ENCODE results near the gene ACBD6. TPM values are rescaled to one million over a fixed set of nuclear protein-coding genes. Genes with fewer than 3 reads are reported as not detected.

The ACBD6 gene
- total RNA-seq, 1 donor from 2014 or later, result 43.4 TPM

DNA sequence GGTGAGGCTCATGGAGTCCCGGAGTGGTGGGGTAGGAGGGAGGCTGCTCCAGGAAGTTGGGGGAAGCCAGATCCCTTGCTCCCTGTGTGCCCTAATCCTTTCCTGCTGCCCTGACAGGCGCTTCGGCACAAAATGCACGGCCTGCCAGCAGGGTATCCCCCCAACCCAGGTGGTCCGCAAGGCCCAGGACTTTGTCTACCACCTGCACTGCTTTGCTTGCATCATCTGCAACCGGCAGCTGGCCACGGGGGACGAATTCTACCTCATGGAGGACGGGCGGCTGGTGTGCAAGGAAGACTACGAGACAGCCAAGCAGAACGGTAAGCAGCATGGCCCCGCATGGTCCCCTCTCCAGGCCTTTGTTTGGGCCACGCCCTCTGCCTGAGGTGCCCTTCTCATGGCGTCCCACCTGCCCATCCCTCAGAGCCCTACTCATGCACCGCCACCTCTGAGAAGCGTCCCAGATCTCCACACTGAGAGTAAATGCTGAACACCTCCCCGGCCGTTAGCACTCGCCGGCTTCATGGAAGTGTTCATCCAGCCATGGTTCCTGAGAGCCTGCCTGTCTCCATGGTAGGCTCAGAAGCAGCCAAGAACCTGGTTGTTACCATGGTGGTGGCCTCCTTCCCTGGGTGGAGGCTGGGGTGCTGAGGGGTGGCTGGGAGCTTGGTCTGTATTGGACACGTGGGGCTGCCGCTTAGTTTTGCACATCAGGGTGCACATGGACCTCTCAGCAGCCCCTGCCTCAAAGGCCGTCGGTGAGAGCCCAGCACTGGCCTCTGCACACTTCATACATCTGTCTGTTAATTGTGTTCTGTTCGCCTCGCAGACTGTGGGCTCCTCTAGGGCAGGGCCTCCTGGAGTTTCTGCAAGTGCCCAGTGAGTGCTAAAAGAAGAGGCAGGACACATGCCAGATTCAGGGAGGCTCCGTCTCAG lies 235.8 kb downstream of the ACBD6 start:
- Histone ChIP-seq H3K36me3 (ENCODE audit: insufficient read depth, low read length) (no peaks in the 10 kb centered on the region), H3K79me2 (ENCODE audit: insufficient read depth, low read length) (no peaks in the 10 kb centered on the region), H3K9ac (ENCODE audit: low read length) (no peak overlapping the region), H3K4me2 (ENCODE audit: low read length) (no peak overlapping the region), H3K4me1 (ENCODE audit: insufficient read depth, low read length) (peaks cover 11% of the 10 kb centered on the region), H3K27me3 (ENCODE audit: insufficient read depth, low read length) (no peaks in the 10 kb centered on the region), H3K9me3 (ENCODE audit: insufficient read depth, low read depth, low read length) (no peaks in the 10 kb centered on the region), H3K4me3 (ENCODE audit: insufficient read depth, low read depth, low read length) (no peak overlapping the region), H4K20me1 (ENCODE audit: insufficient read depth, low read length) (peaks cover 8% of the 10 kb centered on the region), H3K27ac (ENCODE audit: low read depth, low read length) (no peak overlapping the region), H2AFZ (ENCODE audit: low read depth, low read length) (no peak overlapping the region)
- no peak for TF ChIP-seq EZH2 (IDR thresholded peaks at IDR 0.05; ENCODE audit: insufficient read depth, low read length)
- TF ChIP-seq, protein P1, sequence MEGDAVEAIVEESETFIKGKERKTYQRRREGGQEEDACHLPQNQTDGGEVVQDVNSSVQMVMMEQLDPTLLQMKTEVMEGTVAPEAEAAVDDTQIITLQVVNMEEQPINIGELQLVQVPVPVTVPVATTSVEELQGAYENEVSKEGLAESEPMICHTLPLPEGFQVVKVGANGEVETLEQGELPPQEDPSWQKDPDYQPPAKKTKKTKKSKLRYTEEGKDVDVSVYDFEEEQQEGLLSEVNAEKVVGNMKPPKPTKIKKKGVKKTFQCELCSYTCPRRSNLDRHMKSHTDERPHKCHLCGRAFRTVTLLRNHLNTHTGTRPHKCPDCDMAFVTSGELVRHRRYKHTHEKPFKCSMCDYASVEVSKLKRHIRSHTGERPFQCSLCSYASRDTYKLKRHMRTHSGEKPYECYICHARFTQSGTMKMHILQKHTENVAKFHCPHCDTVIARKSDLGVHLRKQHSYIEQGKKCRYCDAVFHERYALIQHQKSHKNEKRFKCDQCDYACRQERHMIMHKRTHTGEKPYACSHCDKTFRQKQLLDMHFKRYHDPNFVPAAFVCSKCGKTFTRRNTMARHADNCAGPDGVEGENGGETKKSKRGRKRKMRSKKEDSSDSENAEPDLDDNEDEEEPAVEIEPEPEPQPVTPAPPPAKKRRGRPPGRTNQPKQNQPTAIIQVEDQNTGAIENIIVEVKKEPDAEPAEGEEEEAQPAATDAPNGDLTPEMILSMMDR (IDR thresholded peaks at IDR 0.05; ENCODE audit: insufficient read depth, low read depth, low read length), result no peak
- H3K9me3 Mint-ChIP-seq (ENCODE audit: unreplicated experiment), result no peaks in the 10 kb centered on the region
- H3K4me3 Mint-ChIP-seq (ENCODE audit: unreplicated experiment), result no peak overlapping the region
- H3K4me1 Mint-ChIP-seq (ENCODE audit: low read depth, unreplicated experiment), result peaks cover 23% of the 10 kb centered on the region
- H3K27ac Mint-ChIP-seq (ENCODE audit: unreplicated experiment), result no peak overlapping the region
- H3K36me3 Mint-ChIP-seq (ENCODE audit: low read depth, unreplicated experiment), result peaks cover 9% of the 10 kb centered on the region
- no peak for FAIRE-seq
- peaks cover 16% of the 10 kb centered on the region for H3K27me3 Mint-ChIP-seq (ENCODE audit: low read depth, unreplicated experiment)
- no peak for DNase-seq (ENCODE audit: low read depth)

DNA sequence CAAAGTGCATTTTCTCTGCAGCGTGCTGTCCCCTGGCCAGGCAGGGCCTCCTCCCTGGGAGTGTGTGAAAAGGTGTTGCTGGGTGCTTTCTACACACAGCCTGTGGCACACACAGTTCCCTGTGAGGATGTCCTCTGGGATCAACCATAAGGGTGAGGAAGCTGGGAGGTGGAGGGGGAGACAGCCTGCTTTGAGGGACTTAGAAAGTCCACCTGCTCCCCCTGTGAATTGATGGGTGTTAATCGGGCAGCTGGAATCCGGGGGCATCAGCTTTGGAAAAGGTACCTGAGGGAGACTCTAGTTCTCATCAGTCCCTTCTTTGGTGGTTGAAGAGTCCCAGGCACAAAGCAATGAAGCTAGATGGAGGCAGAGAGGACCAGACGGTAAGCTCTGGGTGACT lies 236.5 kb downstream of the ACBD6 start:
- peaks cover 22% of the 10 kb centered on the region for H3K27me3 Mint-ChIP-seq (ENCODE audit: low read depth, unreplicated experiment)
- Histone ChIP-seq H2AFZ (ENCODE audit: low read depth, low read length) (no peak overlapping the region), H3K27me3 (ENCODE audit: insufficient read depth, low read length) (no peaks in the 10 kb centered on the region), H3K9me3 (ENCODE audit: insufficient read depth, low read depth, low read length) (no peaks in the 10 kb centered on the region), H3K36me3 (ENCODE audit: insufficient read depth, low read length) (no peaks in the 10 kb centered on the region), H3K4me2 (ENCODE audit: low read length) (no peak overlapping the region), H3K79me2 (ENCODE audit: insufficient read depth, low read length) (no peaks in the 10 kb centered on the region), H3K4me1 (ENCODE audit: insufficient read depth, low read length) (peaks cover 5% of the 10 kb centered on the region), H3K9ac (ENCODE audit: low read length) (no peak overlapping the region), H4K20me1 (ENCODE audit: insufficient read depth, low read length) (peaks cover 5% of the 10 kb centered on the region), H3K27ac (ENCODE audit: low read depth, low read length) (no peak overlapping the region), H3K4me3 (ENCODE audit: insufficient read depth, low read depth, low read length) (no peak overlapping the region)
- no peak for TF ChIP-seq EZH2 (IDR thresholded peaks at IDR 0.05; ENCODE audit: insufficient read depth, low read length)
- TF ChIP-seq, protein P1 (IDR thresholded peaks at IDR 0.05; ENCODE audit: insufficient read depth, low read depth, low read length), result no peak
- H3K27ac Mint-ChIP-seq (ENCODE audit: unreplicated experiment), result no peak overlapping the region
- peaks cover 9% of the 10 kb centered on the region for H3K36me3 Mint-ChIP-seq (ENCODE audit: low read depth, unreplicated experiment)
- no peak overlapping the region for H3K4me3 Mint-ChIP-seq (ENCODE audit: unreplicated experiment)
- no peak for DNase-seq (ENCODE audit: low read depth)
- FAIRE-seq, result no peak
- H3K4me1 Mint-ChIP-seq (ENCODE audit: low read depth, unreplicated experiment), result peaks cover 16% of the 10 kb centered on the region
- H3K9me3 Mint-ChIP-seq (ENCODE audit: unreplicated experiment), result no peaks in the 10 kb centered on the region

DNA sequence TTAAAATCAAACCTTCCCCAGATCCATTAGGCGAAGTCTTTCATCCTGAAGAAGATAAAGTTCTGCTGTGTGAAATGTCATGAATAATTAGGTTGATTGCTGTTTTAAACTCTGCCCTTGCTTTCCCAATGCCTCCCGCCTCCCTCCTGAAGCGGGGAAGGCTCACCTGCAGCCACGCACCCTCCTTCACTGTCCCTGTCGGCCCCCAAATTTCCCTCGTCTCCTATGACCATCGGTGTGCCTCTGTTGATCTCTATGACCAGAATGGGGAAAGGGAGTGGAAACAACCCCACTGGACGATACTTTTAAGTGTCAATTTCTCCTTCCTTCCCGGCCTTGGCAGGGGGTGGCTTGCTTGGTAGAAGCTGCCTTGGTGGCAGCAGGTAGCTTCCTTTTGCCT lies 237.2 kb downstream of the ACBD6 start:
- Histone ChIP-seq H3K27ac (ENCODE audit: low read depth, low read length) (no peak overlapping the region), H3K4me3 (ENCODE audit: insufficient read depth, low read depth, low read length) (no peak overlapping the region), H3K4me1 (ENCODE audit: insufficient read depth, low read length) (peaks cover 2% of the 10 kb centered on the region), H3K9me3 (ENCODE audit: insufficient read depth, low read depth, low read length) (no peaks in the 10 kb centered on the region), H3K27me3 (ENCODE audit: insufficient read depth, low read length) (no peaks in the 10 kb centered on the region), H4K20me1 (ENCODE audit: insufficient read depth, low read length) (peaks cover 3% of the 10 kb centered on the region), H2AFZ (ENCODE audit: low read depth, low read length) (no peak overlapping the region), H3K4me2 (ENCODE audit: low read length) (no peak overlapping the region), H3K9ac (ENCODE audit: low read length) (no peak overlapping the region), H3K36me3 (ENCODE audit: insufficient read depth, low read length) (no peaks in the 10 kb centered on the region), H3K79me2 (ENCODE audit: insufficient read depth, low read length) (no peaks in the 10 kb centered on the region)
- H3K4me1 Mint-ChIP-seq (ENCODE audit: low read depth, unreplicated experiment), result peaks cover 10% of the 10 kb centered on the region
- DNase-seq (ENCODE audit: low read depth) (no peak), FAIRE-seq (no peak)
- H3K4me3 Mint-ChIP-seq (ENCODE audit: unreplicated experiment), result no peak overlapping the region
- peaks cover 24% of the 10 kb centered on the region for H3K27me3 Mint-ChIP-seq (ENCODE audit: low read depth, unreplicated experiment)
- TF ChIP-seq, protein P1 (IDR thresholded peaks at IDR 0.05; ENCODE audit: insufficient read depth, low read depth, low read length), result no peak
- no peak for TF ChIP-seq EZH2 (IDR thresholded peaks at IDR 0.05; ENCODE audit: insufficient read depth, low read length)
- peaks cover 9% of the 10 kb centered on the region for H3K36me3 Mint-ChIP-seq (ENCODE audit: low read depth, unreplicated experiment)
- no peak overlapping the region for H3K27ac Mint-ChIP-seq (ENCODE audit: unreplicated experiment)
- H3K9me3 Mint-ChIP-seq (ENCODE audit: unreplicated experiment), result no peaks in the 10 kb centered on the region

All from astrocyte (in vitro differentiated cells and primary cell).